ENCODE data around the gene WNT1.

- TF ChIP-seq FOXP2 (optimal IDR thresholded peaks at IDR 0.05; ENCODE audit: borderline replicate concordance, extremely low read depth, extremely low read length, insufficient read depth) (no peak), POLR2AphosphoS5 (IDR thresholded peaks at IDR 0.05; ENCODE audit: low read depth, low read length) (no peak), SIN3A (IDR thresholded peaks at IDR 0.05; ENCODE audit: borderline replicate concordance, insufficient read depth, low read length) (no peak), TAF1 (IDR thresholded peaks at IDR 0.05; ENCODE audit: borderline replicate concordance, insufficient read depth, low read length) (no peak), REST (IDR thresholded peaks at IDR 0.05; ENCODE audit: insufficient read depth in 1 of 2, low read depth in 2 of 2, low read length in 2 of 2) (no peak)
Measured at GRCh38 chr12:49021292-49021915, 43.3 kb downstream of the WNT1 start.
